Measurements from ENCODE around the gene RFTN1. TPM values are rescaled to one million over a fixed set of nuclear protein-coding genes. Genes with fewer than 3 reads are reported as not detected.

Gene RFTN1
- total and polyA plus RNA-seq, 9 of the 15 experiments (the other 6 are each of a cell fraction or from before 2014, with no cell fraction given), result 0.08 to 0.51 (median 0.11) TPM; not detected in 6

DNA sequence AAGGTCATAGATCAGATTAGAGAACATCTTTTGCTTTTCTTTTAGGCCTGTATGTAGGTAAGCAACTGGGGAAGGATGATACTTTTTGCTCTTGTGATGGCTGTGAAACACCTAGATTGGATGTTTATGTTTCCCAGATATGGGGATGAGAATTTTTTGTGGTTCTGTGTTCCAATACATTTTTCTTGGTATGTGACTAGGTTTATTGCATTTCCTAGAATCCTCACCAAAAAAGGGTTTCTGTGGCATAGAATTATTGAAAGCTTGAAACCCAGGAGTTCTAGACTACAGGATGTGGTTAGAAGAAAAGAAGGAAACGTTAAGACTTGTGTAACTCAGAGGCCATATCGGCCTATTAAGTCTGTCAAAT, 222.7 kb downstream of the RFTN1 start:
- Histone ChIP-seq H3K27me3 (ENCODE audit: control insufficient read depth in 2 of 2, insufficient read depth in 2 of 2, low read length in 2 of 2) (no peaks in the 10 kb centered on the region), H2AFZ (ENCODE audit: low read depth, low read length) (no peak overlapping the region), H3K79me2 (ENCODE audit: control insufficient read depth, insufficient read depth, low read length) (peaks cover 38% of the 10 kb centered on the region), H4K20me1 (replicated peaks; ENCODE audit: control insufficient read depth, insufficient read depth, low read length) (no peaks in the 10 kb centered on the region), H3K4me1 (replicated peaks in 1 of 2; ENCODE audit: control insufficient read depth in 2 of 2, insufficient read depth in 2 of 2, low read length in 2 of 2) (peaks cover 2 to 38% of the 10 kb centered on the region in 2 experiments; a peak in 4 of 5 replicates), H3K4me3 (no peak overlapping the region), H3K36me3 (ENCODE audit: control insufficient read depth, insufficient read depth, low read length) (peaks cover 89% of the 10 kb centered on the region), H3K9ac (ENCODE audit: insufficient read depth in 1 of 2, low read depth in 2 of 2, low read length in 2 of 2) (no peak overlapping the region), H3K27ac (ENCODE audit: extremely low read depth, low read depth, low read length) (no peak overlapping the region), H3K9me3 (replicated peaks; ENCODE audit: control insufficient read depth, insufficient read depth, low read depth, low read length) (peaks cover 5% of the 10 kb centered on the region), H3K9me1 (ENCODE audit: control insufficient read depth, insufficient read depth, low read length) (no peaks in the 10 kb centered on the region), H3K4me2 (ENCODE audit: insufficient read depth, low read length) (no peak overlapping the region)
- ChIA-PET POLR2A (interaction anchor here (0.6 to 1.7 kb wide), 5 partner anchors 10 to 701 kb away, joined by 3 to 9 read pairs (median 3); partner anchors contain the start of genes DPH3 and OXNAD1), CTCF (ENCODE audit: low intra/inter-chr PET ratio) (interaction anchor here (0.7 to 3.1 kb wide), 6 partner anchors 21 to 286 kb away, joined by 3 to 24 read pairs (median 8); no protein-coding TSS in a partner anchor)
- in situ Hi-C loops (cut with MboI), result no loop called here
- no TSS peak for BruUV-seq (replicated peaks)
- TF ChIP-seq NKRF (IDR thresholded peaks at IDR 0.05; ENCODE audit: borderline replicate concordance) (no peak), NFATC3 (IDR thresholded peaks at IDR 0.05) (no peak), SMAD2 (IDR thresholded peaks at IDR 0.05; ENCODE audit: low read depth, low read length) (no peak), FOXA3 (CRISPR knock-in tag; conservative IDR thresholded peaks at IDR 0.05 in 1 of 2, IDR thresholded peaks at IDR 0.05 in 1 of 2) (no peak), ZNF740 (CRISPR knock-in tag; IDR thresholded peaks at IDR 0.05) (no peak), ZNF740 (tag; IDR thresholded peaks at IDR 0.05) (no peak), MEF2A (IDR thresholded peaks at IDR 0.05; ENCODE audit: control insufficient read depth, low read depth, low read length) (no peak), ZNF146 (CRISPR knock-in tag; IDR thresholded peaks at IDR 0.05; ENCODE audit: unreplicated experiment) (no peak), SIX5 (IDR thresholded peaks at IDR 0.05; ENCODE audit: borderline replicate concordance in 1 of 2, insufficient read depth in 1 of 2, low read depth in 1 of 2, low read length in 2 of 2) (no peak), SRF (CRISPR knock-in tag; IDR thresholded peaks at IDR 0.05) (no peak), USF1 (CRISPR knock-in tag; IDR thresholded peaks at IDR 0.05) (no peak), SMAD3 (CRISPR knock-in tag; conservative IDR thresholded peaks at IDR 0.05) (no peak), HIVEP1 (CRISPR knock-in tag; IDR thresholded peaks at IDR 0.05) (no peak), CAMTA2 (CRISPR knock-in tag; conservative IDR thresholded peaks at IDR 0.05) (no peak), MTA3 (IDR thresholded peaks at IDR 0.05; ENCODE audit: borderline replicate concordance) (no peak), MYC (IDR thresholded peaks at IDR 0.05; ENCODE audit: low read depth, low read length) (no peak), MYC (CRISPR knock-in tag; IDR thresholded peaks at IDR 0.05; ENCODE audit: borderline replicate concordance, low read depth) (no peak), ZEB2 (IDR thresholded peaks at IDR 0.05) (no peak), ZNF444 (CRISPR knock-in tag; IDR thresholded peaks at IDR 0.05) (no peak), DDX20 (tag; IDR thresholded peaks at IDR 0.05; ENCODE audit: low read depth) (no peak)
- 54% methylated on average over 2 of the region's 2 CpGs for WGBS (ENCODE audit: insufficient coverage, low coverage, missing lambda C conversion rate)
- FAIRE-seq, result no peak
- no peak for DNase-seq (ENCODE audit: extremely low read depth in 1 of 4, low spot score in 3 of 4)
- intact Hi-C loops (cut with micrococcal nuclease), result loop anchor here (1.0 kb wide), 3 partner anchors 13 to 259 kb away; no protein-coding TSS in a partner anchor
- ATAC-seq, result no peak
